IPS-20b (cell line): ENCODE results near the gene YTHDF1.
"Not testable (repeated sequence)": the region's sequence is repeated elsewhere in the genome, so short reads cannot be mapped to it uniquely, and the experiment has no call there.

Experiments
- H3K27ac ChIP-seq: one replicate; pipeline ENCODE4 v1.5.1; 2013; ENCODE audit warnings: low read length
- H3K27me3 ChIP-seq: 2 replicates; pipeline ENCODE4 v1.6.1; 2013; ENCODE audit warnings: mild to moderate bottlenecking, low read length, inconsistent platforms; ENCODE audit not compliant: insufficient read depth
- H3K36me3 ChIP-seq: 2 replicates; pipeline ENCODE4 v1.6.1; 2013; ENCODE audit warnings: low read depth, mild to moderate bottlenecking, inconsistent platforms, low read length, moderate library complexity; ENCODE audit not compliant: insufficient read depth
- H3K4me1 ChIP-seq: 2 replicates; pipeline ENCODE4 v1.6.1; 2013; ENCODE audit warnings: mild to moderate bottlenecking, control low read depth, inconsistent platforms, low read length, moderate library complexity; ENCODE audit not compliant: insufficient read depth
- H3K4me3 ChIP-seq: 2 replicates; pipeline ENCODE4 v1.5.1; 2013; ENCODE audit warnings: mild to moderate bottlenecking, low read length, inconsistent platforms
- H3K9ac ChIP-seq: 2 replicates; pipeline ENCODE4 v1.6.1; 2013; ENCODE audit warnings: low read depth, mild to moderate bottlenecking, inconsistent platforms, low read length, moderate library complexity
- H3K9me3 ChIP-seq: 2 replicates; pipeline ENCODE4 v1.6.1; 2013; ENCODE audit warnings: mild to moderate bottlenecking, low read depth, low read length, inconsistent platforms; ENCODE audit not compliant: insufficient read depth

Gene YTHDF1

GRCh38 chr20:63223826-63224207 lies 7.9 kb upstream of the YTHDF1 start:
- Histone ChIP-seq H3K36me3 (no peaks in the 10 kb centered on the region), H3K4me1 (peaks cover 2% of the 10 kb centered on the region; the same call in 1 of the 2 replicates), H3K9me3 (no peaks in the 10 kb centered on the region), H3K27me3 (peaks cover 9% of the 10 kb centered on the region; the same call in 1 of the 2 replicates), H3K4me3 (no peak overlapping the region), H3K9ac (no peak overlapping the region), H3K27ac (no peak overlapping the region)

- Histone ChIP-seq H3K27ac (no peak overlapping the region), H3K4me1 (no peaks in the 10 kb centered on the region), H3K4me3 (no peak overlapping the region)
Measured at GRCh38 chr20:63223121-63223825, 7.3 kb upstream of the YTHDF1 start.

DNA sequence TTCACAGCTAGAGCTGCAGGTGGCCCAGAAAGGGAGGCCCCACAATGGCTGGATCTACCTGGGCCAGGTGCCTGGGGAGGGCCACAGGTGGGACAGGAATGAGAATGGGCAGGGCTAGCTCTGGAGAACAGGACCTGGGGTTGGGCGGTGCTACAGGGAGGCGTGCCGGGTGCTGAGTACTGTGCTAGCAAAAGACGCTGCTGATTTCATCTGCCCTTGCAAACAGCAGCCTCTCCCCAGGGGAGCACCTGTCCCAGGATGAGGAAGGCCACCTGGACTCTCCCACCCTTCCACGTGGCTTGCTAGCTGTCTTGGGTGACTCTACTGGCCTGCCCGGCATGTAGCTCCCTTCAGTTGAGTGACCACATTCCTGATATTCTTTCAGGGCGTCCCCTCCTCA lies 6.6 kb upstream of the YTHDF1 start:
- H3K36me3 ChIP-seq, result no peaks in the 10 kb centered on the region
- H3K27me3 ChIP-seq, result peaks cover 9% of the 10 kb centered on the region; the same call in 1 of the 2 replicates
- no peaks in the 10 kb centered on the region for H3K4me1 ChIP-seq
- H3K27ac ChIP-seq, result no peak overlapping the region
- H3K9me3 ChIP-seq, result no peaks in the 10 kb centered on the region
- no peak overlapping the region for H3K9ac ChIP-seq
- no peak overlapping the region for H3K4me3 ChIP-seq

More at GRCh38 chr20:63223121-63223825, 7.3 kb upstream of the YTHDF1 start:
- no peak overlapping the region for H3K9ac ChIP-seq
- H3K27me3 ChIP-seq, result peaks cover 9% of the 10 kb centered on the region; the same call in 1 of the 2 replicates
- H3K36me3 ChIP-seq, result no peaks in the 10 kb centered on the region
- no peaks in the 10 kb centered on the region for H3K9me3 ChIP-seq

- not testable (repeated sequence) for H3K27ac ChIP-seq, H3K27me3 ChIP-seq, H3K9ac ChIP-seq, H3K4me1 ChIP-seq, H3K4me3 ChIP-seq, H3K9me3 ChIP-seq, H3K36me3 ChIP-seq
Measured at GRCh38 chr20:63221400-63222053, 5.6 kb upstream of the YTHDF1 start.

- Histone ChIP-seq H3K4me3 (no peak overlapping the region), H3K9me3 (no peaks in the 10 kb centered on the region), H3K4me1 (no peaks in the 10 kb centered on the region), H3K36me3 (no peaks in the 10 kb centered on the region), H3K27me3 (peaks cover 9% of the 10 kb centered on the region; the same call in 1 of the 2 replicates), H3K27ac (no peak overlapping the region), H3K9ac (no peak overlapping the region)
Measured at GRCh38 chr20:63220696-63221399, 4.9 kb upstream of the YTHDF1 start.

GRCh38 chr20:63219866-63220521 lies 4.1 kb upstream of the YTHDF1 start:
- Histone ChIP-seq H3K9ac (no peak overlapping the region), H3K27ac (no peak overlapping the region), H3K36me3 (no peaks in the 10 kb centered on the region), H3K9me3 (no peaks in the 10 kb centered on the region), H3K4me1 (no peaks in the 10 kb centered on the region), H3K27me3 (peaks cover 9% of the 10 kb centered on the region; the same call in 1 of the 2 replicates), H3K4me3 (no peak overlapping the region)

DNA sequence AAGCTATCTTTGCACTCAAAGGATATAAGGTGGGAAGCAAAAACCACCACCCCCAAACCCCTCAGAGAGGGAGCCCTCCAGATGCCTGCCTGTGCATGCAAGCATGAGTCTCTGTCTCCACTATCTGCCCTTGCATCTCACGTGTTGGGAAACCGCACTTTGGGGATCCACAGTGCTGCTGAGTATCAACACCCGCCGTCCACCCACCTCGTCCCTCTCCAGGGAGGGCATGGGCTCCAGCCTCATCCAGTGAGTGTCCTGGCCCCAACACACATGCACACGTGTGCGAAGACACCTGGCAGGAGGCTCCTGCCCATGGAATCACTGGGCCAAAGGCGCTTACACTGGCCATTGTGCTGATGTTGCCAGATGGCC lies 3.5 kb upstream of the YTHDF1 start:
- peaks cover 6% of the 10 kb centered on the region for H3K36me3 ChIP-seq
- no peak overlapping the region for H3K4me3 ChIP-seq
- H3K27ac ChIP-seq, result no peak overlapping the region
- H3K4me1 ChIP-seq, result peaks cover 5% of the 10 kb centered on the region; the same call in 1 of the 2 replicates
- no peak overlapping the region for H3K9ac ChIP-seq
- H3K27me3 ChIP-seq, result peaks cover 9% of the 10 kb centered on the region; the same call in 1 of the 2 replicates
- H3K9me3 ChIP-seq, result no peaks in the 10 kb centered on the region

- Histone ChIP-seq H3K27me3 (peaks cover 9% of the 10 kb centered on the region; the same call in 1 of the 2 replicates), H3K9me3 (no peaks in the 10 kb centered on the region), H3K4me1 (peaks cover 8% of the 10 kb centered on the region; the same call in 1 of the 2 replicates), H3K36me3 (peaks cover 11% of the 10 kb centered on the region), H3K4me3 (no peak overlapping the region), H3K27ac (no peak overlapping the region), H3K9ac (no peak overlapping the region)
Measured at GRCh38 chr20:63218701-63219446, 2.9 kb upstream of the YTHDF1 start.

- Histone ChIP-seq H3K27ac (no peak overlapping the region), H3K36me3 (peaks cover 23% of the 10 kb centered on the region), H3K4me1 (peaks cover 10% of the 10 kb centered on the region), H3K27me3 (peaks cover 9% of the 10 kb centered on the region; the same call in 1 of the 2 replicates), H3K4me3 (no peak overlapping the region), H3K9me3 (no peaks in the 10 kb centered on the region), H3K9ac (no peak overlapping the region)
Measured at GRCh38 chr20:63217706-63218105, 1.8 kb upstream of the YTHDF1 start.

DNA sequence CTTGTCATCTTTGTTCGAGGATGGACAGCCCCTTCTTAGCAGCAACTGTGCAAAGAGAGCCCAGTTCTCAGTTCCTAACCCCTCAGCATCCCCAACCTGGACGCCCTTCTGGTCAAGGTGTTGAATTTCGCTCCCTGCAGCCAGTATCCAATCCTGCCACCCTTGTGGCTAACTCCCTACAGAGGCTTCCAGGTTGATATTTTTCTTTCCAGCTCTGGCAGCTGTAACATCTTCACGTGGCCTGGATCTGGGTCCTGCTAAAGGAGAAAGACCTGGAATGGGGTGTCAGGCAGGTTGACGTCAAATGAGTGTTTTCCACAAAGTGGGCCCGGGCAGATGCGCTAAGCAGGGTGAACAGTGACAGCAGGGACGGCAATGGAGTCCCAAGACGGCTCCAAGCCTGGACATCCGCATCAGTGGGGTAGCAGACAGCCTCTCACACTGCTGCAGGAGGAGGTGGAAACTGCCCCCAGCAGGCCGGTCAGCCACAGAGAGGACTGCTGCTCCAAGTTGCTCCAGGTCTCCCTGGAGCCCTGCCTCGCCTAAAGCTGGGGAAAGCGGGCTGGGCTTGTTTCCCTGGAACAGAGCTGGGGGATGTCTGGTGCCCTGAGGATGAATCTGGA lies 1.0 kb upstream of the YTHDF1 start:
- no peak overlapping the region for H3K27ac ChIP-seq

More for the DNA sequence above, 1.0 kb upstream of the YTHDF1 start:
- Histone ChIP-seq H3K27me3 (peaks cover 9% of the 10 kb centered on the region; the same call in 1 of the 2 replicates), H3K4me3 (peak overlapping the region; percentile 64), H3K36me3 (peaks cover 30% of the 10 kb centered on the region), H3K4me1 (peaks cover 12% of the 10 kb centered on the region), H3K9ac (peak overlapping the region; percentile 87; the same call in 1 of the 2 replicates), H3K9me3 (no peaks in the 10 kb centered on the region)
